DND-41 (cell line): ENCODE data around the gene PRAC2.

ENCODE experiments used
- CTCF ChIP-seq: IDR thresholded peaks from 2 replicates; pipeline ENCODE4 v1.5.1; 2012; ENCODE audit warnings: borderline replicate concordance, low read length, moderate library complexity, mild to moderate bottlenecking; ENCODE audit not compliant: poor library complexity, severe bottlenecking; ENCODE audit errors: extremely low read depth
- EZH2 ChIP-seq: IDR thresholded peaks from 3 replicates; pipeline ENCODE4 v1.6.1; 2012; ENCODE audit warnings: borderline replicate concordance, low read depth, mild to moderate bottlenecking, moderate library complexity, low read length, inconsistent platforms; ENCODE audit not compliant: severe bottlenecking

- TF ChIP-seq CTCF (no peak), EZH2 (no peak)
Measured at GRCh38 chr17:48756830-48757251, 33.9 kb downstream of the PRAC2 start.
